Spleen (tissue), 7 donors: ENCODE data around the gene FRMD6.

Experiments
- POLR2A ChIP-seq, 3 donors: fragments of 450-650 bp; IDR thresholded peaks; one replicate each; pipeline ENCODE4 v1.5.1; 2017; ENCODE audit warnings: antibody characterized with exemption in 3 of 3, mild to moderate bottlenecking in 1 of 3
- POLR2AphosphoS5 ChIP-seq, 3 donors: sonication (generic); formaldehyde crosslinking; IDR thresholded peaks; one replicate each; pipeline ENCODE4 v1.5.1; 2017; ENCODE audit warnings: antibody characterized with exemption in 3 of 3
- TF ChIP-seq, protein P1 (sequence below), 11 experiments: fragments of 200-600 bp in 7 of 11; fragments of 450-650 bp in 4 of 11; sonication (generic) in 4 of 11; IDR thresholded peaks in 8 of 11; conservative IDR thresholded peaks in 3 of 11; 1 replicate in 7 of 11; 2 replicates in 4 of 11; pipeline versions ENCODE4 v1.4.0 to v1.8.0; 2016 to 2021; ENCODE audit warnings: antibody characterized with exemption in 11 of 11, inconsistent platforms in 4 of 11, mild to moderate bottlenecking in 1 of 11
- donor health status: DM: no; HTN: no; CAD: no; lungs with moderate emphysema.
- donor health status: DM: no; HTN: no; CAD: no.
- donor health status: DM: no; HTN: no; CAD: no.

DNA sequence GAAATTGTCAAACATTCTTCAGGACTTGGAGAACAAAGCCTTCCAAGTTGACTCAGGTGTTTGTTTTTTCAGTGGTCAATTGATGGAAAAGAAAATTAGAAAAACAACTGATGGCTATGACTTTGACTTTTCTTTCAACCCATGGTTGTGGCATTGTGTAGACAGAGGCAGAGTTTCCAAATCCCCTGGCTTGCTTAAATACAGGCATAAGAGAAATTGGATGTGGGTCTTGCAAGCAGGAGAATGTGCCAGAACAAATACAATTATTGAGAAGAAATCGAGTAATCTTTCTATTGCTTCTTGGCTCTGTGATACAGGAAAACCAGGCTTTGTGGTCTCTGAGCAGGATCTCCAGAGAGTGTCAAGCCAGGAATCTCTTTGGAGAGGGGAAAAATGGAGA lies 40.9 kb upstream of the FRMD6 start:
- TF ChIP-seq POLR2AphosphoS5 (IDR thresholded peaks at IDR 0.05), result no peak
- no peak for TF ChIP-seq POLR2A (IDR thresholded peaks at IDR 0.05)
- TF ChIP-seq, protein P1, sequence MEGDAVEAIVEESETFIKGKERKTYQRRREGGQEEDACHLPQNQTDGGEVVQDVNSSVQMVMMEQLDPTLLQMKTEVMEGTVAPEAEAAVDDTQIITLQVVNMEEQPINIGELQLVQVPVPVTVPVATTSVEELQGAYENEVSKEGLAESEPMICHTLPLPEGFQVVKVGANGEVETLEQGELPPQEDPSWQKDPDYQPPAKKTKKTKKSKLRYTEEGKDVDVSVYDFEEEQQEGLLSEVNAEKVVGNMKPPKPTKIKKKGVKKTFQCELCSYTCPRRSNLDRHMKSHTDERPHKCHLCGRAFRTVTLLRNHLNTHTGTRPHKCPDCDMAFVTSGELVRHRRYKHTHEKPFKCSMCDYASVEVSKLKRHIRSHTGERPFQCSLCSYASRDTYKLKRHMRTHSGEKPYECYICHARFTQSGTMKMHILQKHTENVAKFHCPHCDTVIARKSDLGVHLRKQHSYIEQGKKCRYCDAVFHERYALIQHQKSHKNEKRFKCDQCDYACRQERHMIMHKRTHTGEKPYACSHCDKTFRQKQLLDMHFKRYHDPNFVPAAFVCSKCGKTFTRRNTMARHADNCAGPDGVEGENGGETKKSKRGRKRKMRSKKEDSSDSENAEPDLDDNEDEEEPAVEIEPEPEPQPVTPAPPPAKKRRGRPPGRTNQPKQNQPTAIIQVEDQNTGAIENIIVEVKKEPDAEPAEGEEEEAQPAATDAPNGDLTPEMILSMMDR (IDR thresholded peaks at IDR 0.05 in 8 of 11, conservative IDR thresholded peaks at IDR 0.05 in 3 of 11), result no peak
